ENCODE results near the gene RASAL2. TPM values are rescaled to one million over a fixed set of nuclear protein-coding genes. Genes with fewer than 3 reads are reported as not detected.
A peak's percentile ranks its signal among the peaks of the same experiment; 100 is the strongest.

The RASAL2 gene
- total RNA-seq, 1 donor from 2014 or later, result 44.2 TPM

GRCh38 chr1:178094739-178095645 is 1.1 kb downstream of the RASAL2 start:
- Histone ChIP-seq H3K4me3 (ENCODE audit: insufficient read depth, low read depth, low read length) (peak overlapping the region; percentile 90), H3K27ac (ENCODE audit: low read depth, low read length) (peak overlapping the region; percentile 83), H3K9ac (ENCODE audit: low read length) (peak overlapping the region; percentile 88), H2AFZ (ENCODE audit: low read depth, low read length) (peak overlapping the region; percentile 74), H3K4me2 (ENCODE audit: low read length) (peak overlapping the region; percentile 90), H3K36me3 (ENCODE audit: insufficient read depth, low read length) (no peaks in the 10 kb centered on the region), H3K4me1 (ENCODE audit: insufficient read depth, low read length) (peaks cover 29% of the 10 kb centered on the region), H3K79me2 (ENCODE audit: insufficient read depth, low read length) (peaks cover 65% of the 10 kb centered on the region), H3K27me3 (ENCODE audit: insufficient read depth, low read length) (no peaks in the 10 kb centered on the region), H3K9me3 (ENCODE audit: insufficient read depth, low read depth, low read length) (no peaks in the 10 kb centered on the region), H4K20me1 (ENCODE audit: insufficient read depth, low read length) (peaks cover 33% of the 10 kb centered on the region)
- Mint-ChIP-seq H3K27ac (ENCODE audit: unreplicated experiment) (peak overlapping the region; percentile 60), H3K36me3 (ENCODE audit: low read depth, unreplicated experiment) (no peaks in the 10 kb centered on the region), H3K9me3 (ENCODE audit: unreplicated experiment) (no peaks in the 10 kb centered on the region), H3K27me3 (ENCODE audit: low read depth, unreplicated experiment) (no peaks in the 10 kb centered on the region), H3K4me3 (ENCODE audit: unreplicated experiment) (peak overlapping the region; percentile 93), H3K4me1 (ENCODE audit: low read depth, unreplicated experiment) (peaks cover 37% of the 10 kb centered on the region)
- peak; percentile 88 for DNase-seq (ENCODE audit: low read depth)
- FAIRE-seq, result peak; percentile 39
- TF ChIP-seq EZH2 (IDR thresholded peaks at IDR 0.05; ENCODE audit: insufficient read depth, low read length), result no peak
- no peak for TF ChIP-seq CTCF (IDR thresholded peaks at IDR 0.05; ENCODE audit: insufficient read depth, low read depth, low read length)

DNA sequence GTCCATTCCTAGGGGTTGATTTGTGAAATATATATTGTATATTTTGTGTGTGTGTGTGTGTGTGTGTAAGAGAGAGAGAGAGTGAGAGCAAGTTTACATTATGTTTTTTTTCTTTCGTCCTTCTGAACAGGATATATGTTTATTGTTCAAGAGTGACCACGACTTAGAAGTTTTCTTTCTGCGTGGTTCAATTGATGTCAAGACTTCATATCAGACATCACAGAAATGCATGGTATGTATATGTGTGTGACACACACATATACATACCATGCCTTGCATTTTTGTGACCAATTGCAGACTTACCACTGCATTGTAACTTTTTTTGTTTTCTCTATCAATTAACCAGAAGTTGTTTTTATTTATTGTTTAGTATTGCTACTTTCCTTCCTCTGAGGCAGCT is 2.5 kb downstream of the RASAL2 start:
- Mint-ChIP-seq H3K36me3 (ENCODE audit: low read depth, unreplicated experiment) (no peaks in the 10 kb centered on the region), H3K9me3 (ENCODE audit: unreplicated experiment) (no peaks in the 10 kb centered on the region), H3K27ac (ENCODE audit: unreplicated experiment) (peak overlapping the region; percentile 79), H3K4me1 (ENCODE audit: low read depth, unreplicated experiment) (peaks cover 47% of the 10 kb centered on the region), H3K27me3 (ENCODE audit: low read depth, unreplicated experiment) (no peaks in the 10 kb centered on the region), H3K4me3 (ENCODE audit: unreplicated experiment) (peak overlapping the region; percentile 93)
- FAIRE-seq (no peak), DNase-seq (ENCODE audit: low read depth) (peak; percentile 23)
- H3K4me1 ChIP-seq (ENCODE audit: insufficient read depth, low read length), result peaks cover 39% of the 10 kb centered on the region
- peak overlapping the region; percentile 88 for H3K9ac ChIP-seq (ENCODE audit: low read length)
- peak overlapping the region; percentile 90 for H3K4me3 ChIP-seq (ENCODE audit: insufficient read depth, low read depth, low read length)
- H3K27me3 ChIP-seq (ENCODE audit: insufficient read depth, low read length), result no peaks in the 10 kb centered on the region
- peaks cover 79% of the 10 kb centered on the region for H3K79me2 ChIP-seq (ENCODE audit: insufficient read depth, low read length)
- H4K20me1 ChIP-seq (ENCODE audit: insufficient read depth, low read length), result peaks cover 39% of the 10 kb centered on the region
- no peaks in the 10 kb centered on the region for H3K36me3 ChIP-seq (ENCODE audit: insufficient read depth, low read length)
- peak overlapping the region; percentile 90 for H3K4me2 ChIP-seq (ENCODE audit: low read length)
- H3K27ac ChIP-seq (ENCODE audit: low read depth, low read length), result peak overlapping the region; percentile 83
- H2AFZ ChIP-seq (ENCODE audit: low read depth, low read length), result no peak overlapping the region
- TF ChIP-seq EZH2 (IDR thresholded peaks at IDR 0.05; ENCODE audit: insufficient read depth, low read length), result no peak
- no peaks in the 10 kb centered on the region for H3K9me3 ChIP-seq (ENCODE audit: insufficient read depth, low read depth, low read length)

DNA sequence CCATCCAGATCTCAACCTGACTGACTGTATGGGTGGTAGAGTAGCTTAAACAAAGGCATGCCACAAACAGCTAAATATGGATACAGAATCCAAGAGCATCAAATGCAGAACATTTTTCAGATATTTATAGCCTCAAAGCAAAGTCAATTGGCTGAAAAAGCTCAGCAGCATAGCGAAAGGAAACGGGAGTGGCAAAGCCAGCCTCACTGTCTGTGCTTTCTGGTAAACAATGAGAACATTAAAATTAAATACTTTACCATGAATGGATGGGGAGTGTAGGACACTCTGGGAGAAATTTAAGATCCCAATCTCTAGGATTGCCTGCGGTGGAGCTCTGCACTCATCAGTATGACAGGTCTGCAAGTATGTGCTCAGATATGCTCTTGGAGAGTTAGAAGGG is 4.4 kb downstream of the RASAL2 start:
- Histone ChIP-seq H3K4me1 (ENCODE audit: insufficient read depth, low read length) (peaks cover 33% of the 10 kb centered on the region), H3K79me2 (ENCODE audit: insufficient read depth, low read length) (peaks cover 94% of the 10 kb centered on the region), H3K4me3 (ENCODE audit: insufficient read depth, low read depth, low read length) (peak overlapping the region; percentile 6), H4K20me1 (ENCODE audit: insufficient read depth, low read length) (peaks cover 44% of the 10 kb centered on the region), H3K4me2 (ENCODE audit: low read length) (peak overlapping the region; percentile 59), H3K9me3 (ENCODE audit: insufficient read depth, low read depth, low read length) (no peaks in the 10 kb centered on the region), H3K9ac (ENCODE audit: low read length) (peak overlapping the region; percentile 13), H2AFZ (ENCODE audit: low read depth, low read length) (no peak overlapping the region), H3K27me3 (ENCODE audit: insufficient read depth, low read length) (no peaks in the 10 kb centered on the region), H3K36me3 (ENCODE audit: insufficient read depth, low read length) (no peaks in the 10 kb centered on the region), H3K27ac (ENCODE audit: low read depth, low read length) (no peak overlapping the region)
- DNase-seq (ENCODE audit: low read depth) (peak; percentile 30), FAIRE-seq (peak; percentile 55)
- TF ChIP-seq EZH2 (IDR thresholded peaks at IDR 0.05; ENCODE audit: insufficient read depth, low read length) (no peak), CTCF (IDR thresholded peaks at IDR 0.05; ENCODE audit: insufficient read depth, low read depth, low read length) (no peak)
- Mint-ChIP-seq H3K9me3 (ENCODE audit: unreplicated experiment) (no peaks in the 10 kb centered on the region), H3K36me3 (ENCODE audit: low read depth, unreplicated experiment) (no peaks in the 10 kb centered on the region), H3K27me3 (ENCODE audit: low read depth, unreplicated experiment) (no peaks in the 10 kb centered on the region), H3K27ac (ENCODE audit: unreplicated experiment) (peak overlapping the region; percentile 21), H3K4me1 (ENCODE audit: low read depth, unreplicated experiment) (peaks cover 48% of the 10 kb centered on the region), H3K4me3 (ENCODE audit: unreplicated experiment) (peak overlapping the region; percentile 93)
